Measurements from ENCODE around the gene TICRR.

DNA sequence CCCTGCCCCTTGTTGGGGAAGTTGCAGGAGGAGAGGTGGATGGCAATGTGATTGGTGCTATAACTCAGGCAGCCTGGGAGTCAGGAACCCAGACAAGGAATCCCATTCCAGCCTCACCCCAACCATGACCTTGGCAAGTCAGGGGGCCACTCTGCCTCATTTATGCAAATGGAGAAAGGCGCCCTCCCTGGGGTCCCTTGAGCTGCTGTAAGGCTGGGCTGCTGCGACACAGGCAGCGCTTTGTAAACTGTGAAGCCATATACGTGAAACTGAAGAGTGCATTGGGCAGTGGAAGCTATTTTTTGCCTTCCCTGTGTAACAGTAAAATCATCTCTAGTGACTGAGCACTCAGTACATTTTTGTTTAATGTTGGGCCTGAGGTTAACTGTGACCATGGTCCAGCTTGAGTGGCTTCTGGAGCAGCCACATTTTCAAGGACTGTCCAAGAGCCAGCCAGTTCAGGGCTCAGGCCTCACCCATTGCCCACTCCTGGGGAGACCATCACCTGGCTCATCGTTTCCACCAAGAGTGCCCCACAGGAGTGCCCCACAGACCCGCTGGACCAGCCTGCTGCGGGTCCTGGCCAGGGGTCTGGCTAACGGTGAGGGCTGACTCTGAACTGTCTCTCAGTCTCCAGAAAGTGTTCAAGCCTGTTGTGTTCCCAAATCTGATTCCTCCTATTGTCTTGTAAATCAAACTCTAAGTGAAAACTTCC, 52.1 kb downstream of the TICRR start:
- TF ChIP-seq, protein P1, sequence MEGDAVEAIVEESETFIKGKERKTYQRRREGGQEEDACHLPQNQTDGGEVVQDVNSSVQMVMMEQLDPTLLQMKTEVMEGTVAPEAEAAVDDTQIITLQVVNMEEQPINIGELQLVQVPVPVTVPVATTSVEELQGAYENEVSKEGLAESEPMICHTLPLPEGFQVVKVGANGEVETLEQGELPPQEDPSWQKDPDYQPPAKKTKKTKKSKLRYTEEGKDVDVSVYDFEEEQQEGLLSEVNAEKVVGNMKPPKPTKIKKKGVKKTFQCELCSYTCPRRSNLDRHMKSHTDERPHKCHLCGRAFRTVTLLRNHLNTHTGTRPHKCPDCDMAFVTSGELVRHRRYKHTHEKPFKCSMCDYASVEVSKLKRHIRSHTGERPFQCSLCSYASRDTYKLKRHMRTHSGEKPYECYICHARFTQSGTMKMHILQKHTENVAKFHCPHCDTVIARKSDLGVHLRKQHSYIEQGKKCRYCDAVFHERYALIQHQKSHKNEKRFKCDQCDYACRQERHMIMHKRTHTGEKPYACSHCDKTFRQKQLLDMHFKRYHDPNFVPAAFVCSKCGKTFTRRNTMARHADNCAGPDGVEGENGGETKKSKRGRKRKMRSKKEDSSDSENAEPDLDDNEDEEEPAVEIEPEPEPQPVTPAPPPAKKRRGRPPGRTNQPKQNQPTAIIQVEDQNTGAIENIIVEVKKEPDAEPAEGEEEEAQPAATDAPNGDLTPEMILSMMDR (IDR thresholded peaks at IDR 0.05) = no peak
- TF ChIP-seq POLR2A (IDR thresholded peaks at IDR 0.05) = no peak
- TF ChIP-seq EP300 (IDR thresholded peaks at IDR 0.05) = no peak
- TF ChIP-seq POLR2AphosphoS5 (IDR thresholded peaks at IDR 0.05) = no peak

Measured in gastroesophageal sphincter (tissue), 3 donors.